Measurements from ENCODE around the gene TINAG. TPM values are rescaled to one million over a fixed set of nuclear protein-coding genes. Genes with fewer than 3 reads are reported as not detected.

TINAG gene
- total and polyA plus RNA-seq, 2 experiments from 2014 or later, result not detected

DNA sequence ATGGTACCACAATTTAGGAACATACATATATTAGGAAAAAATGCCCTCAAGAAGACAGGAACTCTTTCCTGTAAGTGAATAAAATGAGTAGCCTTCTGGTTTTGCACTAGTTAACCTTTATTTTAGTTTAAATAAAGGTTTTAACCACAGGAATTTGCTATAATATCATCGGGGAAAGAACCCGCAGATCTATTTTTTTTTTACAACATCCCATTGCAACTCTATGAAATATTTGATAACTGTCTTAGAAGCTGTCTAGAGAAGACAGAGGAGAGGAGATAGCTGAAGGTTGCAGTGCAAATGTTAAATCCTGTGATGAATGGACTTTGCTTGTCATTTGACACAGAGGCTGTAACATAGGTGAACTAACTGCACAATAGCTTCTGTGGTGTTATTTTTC is 69.5 kb downstream of the TINAG start:
- H3K9ac ChIP-seq, result no peak overlapping the region
- no peaks in the 10 kb centered on the region for H3K9me2 ChIP-seq (ENCODE audit: insufficient read depth)
- no peak overlapping the region for H2AFZ ChIP-seq
- no peaks in the 10 kb centered on the region for H3K9me3 ChIP-seq (ENCODE audit: low read depth)
- WGBS, 2 experiments (ENCODE audit: low coverage in 1 of 2, low lambda C conversion rate in 2 of 2, missing lambda C conversion rate in 2 of 2), result 52 to 54% methylated on average over 2 of the region's 2 CpGs
- no peak overlapping the region for H3K27ac ChIP-seq
- TF ChIP-seq EZH2phosphoT487 (IDR thresholded peaks at IDR 0.05; ENCODE audit: insufficient read depth, low read depth), result no peak
- TF ChIP-seq EZH2 (IDR thresholded peaks at IDR 0.05; ENCODE audit: insufficient read depth, poor library complexity, severe bottlenecking), result no peak
- H3K4me1 ChIP-seq (ENCODE audit: insufficient read depth), result no peaks in the 10 kb centered on the region
- DNase-seq, result no peak
- H3F3A ChIP-seq (ENCODE audit: insufficient read depth), result no peaks in the 10 kb centered on the region
- H3K4me3 ChIP-seq, result no peak overlapping the region
- no peaks in the 10 kb centered on the region for H3K36me3 ChIP-seq (ENCODE audit: low read depth)
- in situ Hi-C loops (cut with MboI), result no loop called here
- H4K20me1 ChIP-seq (ENCODE audit: insufficient read depth), result no peaks in the 10 kb centered on the region
- no peaks in the 10 kb centered on the region for H3K79me2 ChIP-seq (ENCODE audit: insufficient read depth)
- H3K4me2 ChIP-seq (ENCODE audit: unreplicated experiment), result no peak overlapping the region
- H3K27me3 ChIP-seq (replicated peaks; ENCODE audit: insufficient read depth), result no peaks in the 10 kb centered on the region

DNA sequence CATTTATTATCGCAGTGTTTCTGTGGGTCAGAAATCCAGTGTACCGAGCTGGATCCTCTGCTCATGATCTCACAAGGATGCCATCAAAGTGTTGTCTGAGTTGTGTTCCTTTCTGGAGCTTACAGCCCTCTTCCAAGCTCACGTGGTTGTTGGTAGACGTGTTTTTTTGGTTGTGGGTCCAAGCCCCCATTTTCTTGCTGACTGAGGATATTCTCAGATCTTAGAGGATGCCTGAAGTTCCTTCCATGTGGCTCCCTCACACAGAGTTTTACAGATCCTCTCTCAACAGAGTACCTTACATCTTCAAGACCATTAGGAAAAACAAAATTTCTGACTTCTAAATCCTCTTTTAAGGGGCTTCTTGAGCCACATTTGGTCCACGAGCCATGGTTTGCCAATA is 78.1 kb downstream of the TINAG start:
- DNase-seq, result no peak
- Histone ChIP-seq H3K9me2 (ENCODE audit: insufficient read depth) (no peaks in the 10 kb centered on the region), H3K4me3 (no peak overlapping the region), H3K4me1 (ENCODE audit: insufficient read depth) (no peaks in the 10 kb centered on the region), H3K9me3 (ENCODE audit: low read depth) (no peaks in the 10 kb centered on the region), H3F3A (ENCODE audit: insufficient read depth) (no peaks in the 10 kb centered on the region), H3K36me3 (ENCODE audit: low read depth) (no peaks in the 10 kb centered on the region), H3K27me3 (replicated peaks; ENCODE audit: insufficient read depth) (no peaks in the 10 kb centered on the region), H3K79me2 (ENCODE audit: insufficient read depth) (no peaks in the 10 kb centered on the region), H3K27ac (no peak overlapping the region), H3K9ac (no peak overlapping the region), H3K4me2 (ENCODE audit: unreplicated experiment) (no peak overlapping the region), H2AFZ (no peak overlapping the region), H4K20me1 (ENCODE audit: insufficient read depth) (no peaks in the 10 kb centered on the region)
- WGBS, 2 experiments (ENCODE audit: low coverage in 1 of 2, low lambda C conversion rate in 2 of 2, missing lambda C conversion rate in 2 of 2), result 68 to 70% methylated on average over 5 of the region's 5 CpGs
- no peak for TF ChIP-seq EZH2 (IDR thresholded peaks at IDR 0.05; ENCODE audit: insufficient read depth, poor library complexity, severe bottlenecking)
- TF ChIP-seq EZH2phosphoT487 (IDR thresholded peaks at IDR 0.05; ENCODE audit: insufficient read depth, low read depth), result no peak
- in situ Hi-C loops (cut with MboI), result no loop called here

DNA sequence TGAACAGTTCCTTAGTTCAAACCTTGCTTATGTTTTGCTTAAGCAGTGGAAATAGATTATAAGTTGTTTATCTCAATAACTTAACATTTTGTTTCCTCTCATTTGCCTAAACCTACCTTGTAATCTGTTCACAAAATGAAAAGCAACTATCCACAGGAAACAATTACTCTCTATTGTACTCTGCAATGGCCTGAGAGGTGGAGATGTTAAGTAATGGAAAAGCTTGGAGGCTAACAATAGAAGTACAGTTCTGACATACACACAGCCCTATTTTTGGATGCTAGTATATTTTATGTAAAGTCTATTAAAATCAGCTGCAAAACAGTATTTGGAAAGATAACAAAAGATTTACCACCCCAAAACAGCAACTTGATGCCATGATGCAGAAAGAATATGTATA is 82.1 kb downstream of the TINAG start:
- no peak overlapping the region for H3K27ac ChIP-seq
- no peaks in the 10 kb centered on the region for H3K9me3 ChIP-seq (ENCODE audit: low read depth)
- DNase-seq, result no peak
- TF ChIP-seq EZH2 (IDR thresholded peaks at IDR 0.05; ENCODE audit: insufficient read depth, poor library complexity, severe bottlenecking) (no peak), EZH2phosphoT487 (IDR thresholded peaks at IDR 0.05; ENCODE audit: insufficient read depth, low read depth) (no peak)
- H4K20me1 ChIP-seq (ENCODE audit: insufficient read depth), result no peaks in the 10 kb centered on the region
- in situ Hi-C loops (cut with MboI), result no loop called here
- H3K9me2 ChIP-seq (ENCODE audit: insufficient read depth), result no peaks in the 10 kb centered on the region
- no peak overlapping the region for H3K4me3 ChIP-seq
- no peaks in the 10 kb centered on the region for H3K36me3 ChIP-seq (ENCODE audit: low read depth)
- no peaks in the 10 kb centered on the region for H3K4me1 ChIP-seq (ENCODE audit: insufficient read depth)
- no peaks in the 10 kb centered on the region for H3F3A ChIP-seq (ENCODE audit: insufficient read depth)
- no peak overlapping the region for H2AFZ ChIP-seq
- no peak overlapping the region for H3K4me2 ChIP-seq (ENCODE audit: unreplicated experiment)
- no peaks in the 10 kb centered on the region for H3K79me2 ChIP-seq (ENCODE audit: insufficient read depth)
- H3K27me3 ChIP-seq (replicated peaks; ENCODE audit: insufficient read depth), result no peaks in the 10 kb centered on the region
- H3K9ac ChIP-seq, result no peak overlapping the region

DNA sequence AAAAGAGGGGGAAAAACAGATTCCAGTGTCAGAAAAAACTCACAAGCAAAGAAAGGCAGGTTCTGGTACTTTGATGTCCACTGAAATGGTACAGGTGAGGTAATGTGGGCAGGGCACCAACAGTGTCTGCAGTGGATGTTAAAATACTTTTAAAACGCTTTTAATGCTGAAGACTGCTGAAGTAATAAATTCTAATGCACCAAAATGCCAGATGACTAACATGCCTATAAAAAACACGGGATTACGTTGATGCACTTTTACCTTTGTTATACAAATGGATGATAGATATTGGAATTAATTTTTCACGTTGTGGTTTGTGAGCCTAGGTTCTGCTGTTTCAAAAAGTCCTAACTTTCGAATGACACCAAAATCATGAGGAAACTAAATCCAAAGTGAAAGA is 83.3 kb downstream of the TINAG start:
- WGBS, 2 experiments (ENCODE audit: low coverage in 1 of 2, low lambda C conversion rate in 2 of 2, missing lambda C conversion rate in 2 of 2), result 73 to 78% methylated on average over 5 of the region's 5 CpGs
- Histone ChIP-seq H3K79me2 (ENCODE audit: insufficient read depth) (no peaks in the 10 kb centered on the region), H3K4me1 (ENCODE audit: insufficient read depth) (no peaks in the 10 kb centered on the region), H3K4me2 (ENCODE audit: unreplicated experiment) (no peak overlapping the region), H3K9ac (no peak overlapping the region), H3K9me2 (ENCODE audit: insufficient read depth) (no peaks in the 10 kb centered on the region), H3F3A (ENCODE audit: insufficient read depth) (no peaks in the 10 kb centered on the region), H3K36me3 (ENCODE audit: low read depth) (no peaks in the 10 kb centered on the region), H3K27ac (no peak overlapping the region), H3K27me3 (replicated peaks; ENCODE audit: insufficient read depth) (no peaks in the 10 kb centered on the region), H4K20me1 (ENCODE audit: insufficient read depth) (no peaks in the 10 kb centered on the region), H3K9me3 (ENCODE audit: low read depth) (no peaks in the 10 kb centered on the region), H3K4me3 (no peak overlapping the region), H2AFZ (no peak overlapping the region)
- DNase-seq, result no peak
- TF ChIP-seq EZH2phosphoT487 (IDR thresholded peaks at IDR 0.05; ENCODE audit: insufficient read depth, low read depth) (no peak), EZH2 (IDR thresholded peaks at IDR 0.05; ENCODE audit: insufficient read depth, poor library complexity, severe bottlenecking) (no peak)
- in situ Hi-C loops (cut with MboI), result no loop called here

DNA sequence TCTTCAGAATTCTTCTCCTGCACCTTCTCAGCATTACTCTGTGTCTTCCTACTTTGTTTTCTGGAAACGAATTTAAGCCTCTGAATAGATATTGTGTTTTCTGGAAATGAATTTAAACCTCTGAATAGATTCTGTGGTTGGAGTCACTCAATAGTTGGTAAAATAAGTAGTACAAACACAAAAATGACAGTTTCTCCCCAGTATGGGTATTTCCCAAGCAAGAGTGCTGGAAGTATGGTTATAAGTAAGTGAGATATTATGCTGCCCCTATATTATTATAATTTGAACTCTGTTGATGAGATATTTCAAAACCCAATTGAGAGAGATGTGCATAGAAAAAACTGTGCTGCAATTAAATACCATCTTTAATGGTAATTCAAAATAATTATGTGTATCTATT is 94.9 kb downstream of the TINAG start:
- no peaks in the 10 kb centered on the region for H3K79me2 ChIP-seq (ENCODE audit: insufficient read depth)
- no peak overlapping the region for H3K9ac ChIP-seq
- H3K4me1 ChIP-seq (ENCODE audit: insufficient read depth), result no peaks in the 10 kb centered on the region
- no peak overlapping the region for H2AFZ ChIP-seq
- H3K9me3 ChIP-seq (ENCODE audit: low read depth), result no peaks in the 10 kb centered on the region
- H3K27ac ChIP-seq, result no peak overlapping the region
- H3K9me2 ChIP-seq (ENCODE audit: insufficient read depth), result no peaks in the 10 kb centered on the region
- 85 to 95% methylated on average over 1 of the region's 1 CpG for WGBS, 2 experiments (ENCODE audit: low coverage in 1 of 2, low lambda C conversion rate in 2 of 2, missing lambda C conversion rate in 2 of 2)
- TF ChIP-seq EZH2phosphoT487 (IDR thresholded peaks at IDR 0.05; ENCODE audit: insufficient read depth, low read depth) (no peak), EZH2 (IDR thresholded peaks at IDR 0.05; ENCODE audit: insufficient read depth, poor library complexity, severe bottlenecking) (no peak)
- in situ Hi-C loops (cut with MboI), result no loop called here
- no peak overlapping the region for H3K4me3 ChIP-seq
- H4K20me1 ChIP-seq (ENCODE audit: insufficient read depth), result no peaks in the 10 kb centered on the region
- no peak for DNase-seq
- H3F3A ChIP-seq (ENCODE audit: insufficient read depth), result 0 out of 2 replicates have a peak, but pooled peaks cover 10% of the 10 kb centered on the region
- H3K4me2 ChIP-seq (ENCODE audit: unreplicated experiment), result no peak overlapping the region
- H3K27me3 ChIP-seq (replicated peaks; ENCODE audit: insufficient read depth), result no peaks in the 10 kb centered on the region
- H3K36me3 ChIP-seq (ENCODE audit: low read depth), result no peaks in the 10 kb centered on the region
